ENCODE measurements around the gene QPCTL. TPM values are rescaled to one million over a fixed set of nuclear protein-coding genes. Genes with fewer than 3 reads are reported as not detected.

QPCTL gene
- total and polyA plus RNA-seq, 9 of the 15 experiments (the other 6 are each of a cell fraction or from before 2014, with no cell fraction given): 0.99 to 31.3 (median 12.7) TPM

DNA sequence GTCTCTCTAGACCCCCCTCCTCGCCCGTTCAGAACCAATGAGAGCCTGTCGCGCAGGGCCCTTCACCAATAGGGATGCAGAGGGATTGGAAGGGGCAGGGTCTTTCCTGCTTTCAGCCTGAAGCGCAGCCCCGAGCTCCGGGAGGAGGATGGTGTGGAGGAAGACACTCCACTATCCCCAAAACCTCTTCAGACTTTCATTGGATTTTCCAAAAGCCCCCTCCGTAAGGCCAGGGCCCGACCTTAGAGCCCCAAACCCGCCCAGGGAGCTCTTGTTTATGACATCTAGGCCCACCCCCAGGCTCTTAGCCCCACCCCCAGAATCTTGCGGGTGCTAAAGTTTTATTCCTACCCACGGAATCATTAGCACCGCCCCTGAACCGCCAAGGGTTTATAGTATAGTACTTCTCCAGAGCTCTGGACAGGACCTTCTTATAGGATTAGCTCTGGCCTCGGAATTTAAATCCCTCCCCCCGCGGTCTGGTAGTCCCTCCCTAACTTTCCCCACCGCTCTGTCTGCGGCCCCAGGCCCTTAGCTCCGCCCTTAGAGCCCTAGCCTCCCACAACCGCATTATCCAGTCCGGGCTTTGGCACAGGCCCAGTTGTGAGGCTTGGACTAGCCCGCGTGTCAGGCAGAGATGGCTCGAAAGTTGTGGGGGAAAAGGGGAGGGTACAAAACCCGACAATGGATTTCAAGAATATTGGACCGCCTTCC is 46.7 kb upstream of the QPCTL start (continued):
- TF ChIP-seq ERF (CRISPR knock-in tag; IDR thresholded peaks at IDR 0.05): no peak
- TF ChIP-seq MXI1 (IDR thresholded peaks at IDR 0.05; ENCODE audit: low read depth, low read length): no peak
- TF ChIP-seq NCOA2 (IDR thresholded peaks at IDR 0.05; ENCODE audit: partially characterized antibody in 2 of 2): no peak
- TF ChIP-seq ZNF79 (CRISPR knock-in tag; IDR thresholded peaks at IDR 0.05; ENCODE audit: low read depth): no peak
- no peak for TF ChIP-seq GATAD2A (IDR thresholded peaks at IDR 0.05)
- TF ChIP-seq HNRNPH1 (optimal IDR thresholded peaks at IDR 0.05; ENCODE audit: low read depth, low read length): no peak
- no peak; a peak in 1 of 4 replicates for TF ChIP-seq SIN3A (IDR thresholded peaks at IDR 0.05; ENCODE audit: borderline replicate concordance in 2 of 2, control insufficient read depth in 1 of 2, low read depth in 2 of 2, low read length in 2 of 2)
- TF ChIP-seq, protein P1, sequence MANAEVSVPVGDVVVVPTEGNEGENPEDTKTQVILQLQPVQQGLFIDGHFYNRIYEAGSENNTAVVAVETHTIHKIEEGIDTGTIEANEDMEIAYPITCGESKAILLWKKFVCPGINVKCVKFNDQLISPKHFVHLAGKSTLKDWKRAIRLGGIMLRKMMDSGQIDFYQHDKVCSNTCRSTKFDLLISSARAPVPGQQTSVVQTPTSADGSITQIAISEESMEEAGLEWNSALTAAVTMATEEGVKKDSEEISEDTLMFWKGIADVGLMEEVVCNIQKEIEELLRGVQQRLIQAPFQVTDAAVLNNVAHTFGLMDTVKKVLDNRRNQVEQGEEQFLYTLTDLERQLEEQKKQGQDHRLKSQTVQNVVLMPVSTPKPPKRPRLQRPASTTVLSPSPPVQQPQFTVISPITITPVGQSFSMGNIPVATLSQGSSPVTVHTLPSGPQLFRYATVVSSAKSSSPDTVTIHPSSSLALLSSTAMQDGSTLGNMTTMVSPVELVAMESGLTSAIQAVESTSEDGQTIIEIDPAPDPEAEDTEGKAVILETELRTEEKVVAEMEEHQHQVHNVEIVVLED (CRISPR knock-in tag; IDR thresholded peaks at IDR 0.05): no peak
- no peak for TF ChIP-seq ZNF12 (CRISPR knock-in tag; IDR thresholded peaks at IDR 0.05)
- TF ChIP-seq CBX5 (IDR thresholded peaks at IDR 0.05; ENCODE audit: borderline replicate concordance, low read depth): no peak
- TF ChIP-seq, protein P2, sequence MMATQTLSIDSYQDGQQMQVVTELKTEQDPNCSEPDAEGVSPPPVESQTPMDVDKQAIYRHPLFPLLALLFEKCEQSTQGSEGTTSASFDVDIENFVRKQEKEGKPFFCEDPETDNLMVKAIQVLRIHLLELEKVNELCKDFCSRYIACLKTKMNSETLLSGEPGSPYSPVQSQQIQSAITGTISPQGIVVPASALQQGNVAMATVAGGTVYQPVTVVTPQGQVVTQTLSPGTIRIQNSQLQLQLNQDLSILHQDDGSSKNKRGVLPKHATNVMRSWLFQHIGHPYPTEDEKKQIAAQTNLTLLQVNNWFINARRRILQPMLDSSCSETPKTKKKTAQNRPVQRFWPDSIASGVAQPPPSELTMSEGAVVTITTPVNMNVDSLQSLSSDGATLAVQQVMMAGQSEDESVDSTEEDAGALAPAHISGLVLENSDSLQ (IDR thresholded peaks at IDR 0.05): peak; percentile 69
- TF ChIP-seq ZNF175 (CRISPR knock-in tag; IDR thresholded peaks at IDR 0.05; ENCODE audit: low read depth): no peak
- TF ChIP-seq, protein P3, sequence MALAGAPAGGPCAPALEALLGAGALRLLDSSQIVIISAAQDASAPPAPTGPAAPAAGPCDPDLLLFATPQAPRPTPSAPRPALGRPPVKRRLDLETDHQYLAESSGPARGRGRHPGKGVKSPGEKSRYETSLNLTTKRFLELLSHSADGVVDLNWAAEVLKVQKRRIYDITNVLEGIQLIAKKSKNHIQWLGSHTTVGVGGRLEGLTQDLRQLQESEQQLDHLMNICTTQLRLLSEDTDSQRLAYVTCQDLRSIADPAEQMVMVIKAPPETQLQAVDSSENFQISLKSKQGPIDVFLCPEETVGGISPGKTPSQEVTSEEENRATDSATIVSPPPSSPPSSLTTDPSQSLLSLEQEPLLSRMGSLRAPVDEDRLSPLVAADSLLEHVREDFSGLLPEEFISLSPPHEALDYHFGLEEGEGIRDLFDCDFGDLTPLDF (CRISPR knock-in tag; IDR thresholded peaks at IDR 0.05): no peak
- TF ChIP-seq ZSCAN32 (CRISPR knock-in tag; IDR thresholded peaks at IDR 0.05): no peak
- TF ChIP-seq ZNF695 (CRISPR knock-in tag; IDR thresholded peaks at IDR 0.05): no peak
- no peak for TF ChIP-seq MCM2 (IDR thresholded peaks at IDR 0.05; ENCODE audit: low read depth)
- peak; percentile 98 for TF ChIP-seq CBFB (CRISPR knock-in tag; IDR thresholded peaks at IDR 0.05)
- TF ChIP-seq, protein P4, sequence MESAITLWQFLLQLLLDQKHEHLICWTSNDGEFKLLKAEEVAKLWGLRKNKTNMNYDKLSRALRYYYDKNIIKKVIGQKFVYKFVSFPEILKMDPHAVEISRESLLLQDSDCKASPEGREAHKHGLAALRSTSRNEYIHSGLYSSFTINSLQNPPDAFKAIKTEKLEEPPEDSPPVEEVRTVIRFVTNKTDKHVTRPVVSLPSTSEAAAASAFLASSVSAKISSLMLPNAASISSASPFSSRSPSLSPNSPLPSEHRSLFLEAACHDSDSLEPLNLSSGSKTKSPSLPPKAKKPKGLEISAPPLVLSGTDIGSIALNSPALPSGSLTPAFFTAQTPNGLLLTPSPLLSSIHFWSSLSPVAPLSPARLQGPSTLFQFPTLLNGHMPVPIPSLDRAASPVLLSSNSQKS (CRISPR knock-in tag; IDR thresholded peaks at IDR 0.05): no peak
- TF ChIP-seq ZNF41 (CRISPR knock-in tag; conservative IDR thresholded peaks at IDR 0.05): no peak
- no peak for TF ChIP-seq ZFPM2 (CRISPR knock-in tag; IDR thresholded peaks at IDR 0.05)
- TF ChIP-seq, protein P5, sequence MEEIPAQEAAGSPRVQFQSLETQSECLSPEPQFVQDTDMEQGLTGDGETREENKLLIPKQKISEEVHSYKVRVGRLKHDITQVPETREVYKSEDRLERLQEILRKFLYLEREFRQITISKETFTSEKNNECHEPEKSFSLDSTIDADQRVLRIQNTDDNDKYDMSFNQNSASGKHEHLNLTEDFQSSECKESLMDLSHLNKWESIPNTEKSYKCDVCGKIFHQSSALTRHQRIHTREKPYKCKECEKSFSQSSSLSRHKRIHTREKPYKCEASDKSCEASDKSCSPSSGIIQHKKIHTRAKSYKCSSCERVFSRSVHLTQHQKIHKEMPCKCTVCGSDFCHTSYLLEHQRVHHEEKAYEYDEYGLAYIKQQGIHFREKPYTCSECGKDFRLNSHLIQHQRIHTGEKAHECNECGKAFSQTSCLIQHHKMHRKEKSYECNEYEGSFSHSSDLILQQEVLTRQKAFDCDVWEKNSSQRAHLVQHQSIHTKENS (CRISPR knock-in tag; IDR thresholded peaks at IDR 0.05): no peak
- TF ChIP-seq WHSC1 (IDR thresholded peaks at IDR 0.05; ENCODE audit: low read length): no peak
- TF ChIP-seq ZNF431 (CRISPR knock-in tag; IDR thresholded peaks at IDR 0.05): no peak
- no peak for TF ChIP-seq HMG20A (CRISPR knock-in tag; conservative IDR thresholded peaks at IDR 0.05)

Data from K562 (cell line).